Omental fat pad (tissue), 4 donors: ENCODE measurements around the gene FSCN2. TPM values are rescaled to one million over a fixed set of nuclear protein-coding genes. Genes with fewer than 3 reads are reported as not detected.

ENCODE experiments used
- ATAC-seq: fragments of 150-250 bp; one replicate; pipeline ENCODE4 v1.9.1; 2016; ENCODE audit warnings: mild to moderate bottlenecking, moderate library complexity; ENCODE audit not compliant: low FRiP score
- DNase-seq: peaks from one replicate; pipeline ENCODE4 v3.0.0-alpha.2; 2019; ENCODE audit warnings: low spot score
- CTCF ChIP-seq, 3 donors: fragments of 450-650 bp; IDR thresholded peaks; one replicate each; pipeline ENCODE4 v1.5.1; 2016 to 2017; ENCODE audit warnings: antibody characterized with exemption in 3 of 3, mild to moderate bottlenecking in 3 of 3, moderate library complexity in 2 of 3
- total RNA-seq, 4 donors: library from RNA; depleted of rRNA; stranded (reverse); fragments of >200 nt; gene quantifications; one replicate each; pipeline ENCODE4 v1.1.0, GENCODE V29; 2016

FSCN2 gene
- total RNA-seq, 4 donors from 2014 or later: 0.31 to 0.95 (median 0.36) TPM; not detected in 1

GRCh38 chr17:81535480-81536298 lies 7.5 kb downstream of the FSCN2 start:
- ATAC-seq: no peak
- TF ChIP-seq CTCF (IDR thresholded peaks at IDR 0.05): no peak
- no peak for DNase-seq

- no peak for ATAC-seq
- DNase-seq: no peak
- TF ChIP-seq CTCF (IDR thresholded peaks at IDR 0.05): no peak
Observed at GRCh38 chr17:81536299-81537290, 8.4 kb downstream of the FSCN2 start.

- DNase-seq (no peak), ATAC-seq (no peak)
- TF ChIP-seq CTCF (IDR thresholded peaks at IDR 0.05): peak in 1 of 3 donors; percentile 19
Observed at GRCh38 chr17:81537343-81537855, 9.2 kb downstream of the FSCN2 start.

- no peak for TF ChIP-seq CTCF (IDR thresholded peaks at IDR 0.05)
- ATAC-seq (no peak), DNase-seq (no peak)
Observed at GRCh38 chr17:81537856-81538555, 9.8 kb downstream of the FSCN2 start.

- no peak for ATAC-seq
- TF ChIP-seq CTCF (IDR thresholded peaks at IDR 0.05): no peak
- DNase-seq: no peak
Observed at GRCh38 chr17:81538651-81539570, 10.7 kb downstream of the FSCN2 start.

- ATAC-seq (no peak), DNase-seq (no peak)
- no peak for TF ChIP-seq CTCF (IDR thresholded peaks at IDR 0.05)
Observed at GRCh38 chr17:81539571-81539900, 11.4 kb downstream of the FSCN2 start.
